ENCODE results near the gene GBE1.

Gene GBE1

GRCh38 chr3:81459733-81460132, 301.7 kb downstream of the GBE1 start:
- DNase-seq: no peak

GRCh38 chr3:81452418-81452817, 309.0 kb downstream of the GBE1 start:
- no peak for DNase-seq

GRCh38 chr3:81451611-81452010, 309.8 kb downstream of the GBE1 start:
- DNase-seq: no peak

GRCh38 chr3:81451140-81451539, 310.3 kb downstream of the GBE1 start:
- DNase-seq: no peak

GRCh38 chr3:81446806-81447205, 314.6 kb downstream of the GBE1 start:
- no peak for DNase-seq

- DNase-seq: no peak
These were observed 315.7 kb downstream of the GBE1 start for GRCh38 chr3:81445712-81446111.

GRCh38 chr3:81444817-81445460, 316.5 kb downstream of the GBE1 start:
- DNase-seq: no peak

GRCh38 chr3:81443958-81444357, 317.5 kb downstream of the GBE1 start:
- DNase-seq: no peak

GRCh38 chr3:81443457-81443782, 318.0 kb downstream of the GBE1 start:
- no peak for DNase-seq

- no peak for DNase-seq
These were observed 318.5 kb downstream of the GBE1 start for GRCh38 chr3:81442758-81443456.

- no peak for DNase-seq
These were observed 320.8 kb downstream of the GBE1 start for GRCh38 chr3:81440661-81441060.
